G401 (cell line): ENCODE measurements around the gene RNF220. TPM values are rescaled to one million over a fixed set of nuclear protein-coding genes. Genes with fewer than 3 reads are reported as not detected.

Experiments used
- DNase-seq: peaks from one replicate; pipeline ENCODE4 v3.0.0-alpha.2; 2015; ENCODE audit warnings: low spot score
- in situ Hi-C: cut with HindIII; loops from 2 replicates; pipeline ENCODE4 v1.10.0; 2016; ENCODE audit warnings: low sequenced_read_pairs, mixed read lengths
- total RNA-seq: library from RNA; depleted of rRNA; stranded (reverse); fragments of >200 nt; shearing (Covaris generic); gene quantifications from 2 replicates; pipeline ENCODE4 v1.2.3, GENCODE V29; 2014

RNF220 gene
- total RNA-seq, 1 experiment from 2014 or later, result 98.3 TPM

GRCh38 chr1:44613941-44614340, 208.9 kb downstream of the RNF220 start:
- in situ Hi-C loops, result no loop called here
- DNase-seq, result no peak

GRCh38 chr1:44616284-44616990, 211.4 kb downstream of the RNF220 start:
- no peak for DNase-seq
- in situ Hi-C loops, result no loop called here

GRCh38 chr1:44616991-44617702, 212.1 kb downstream of the RNF220 start:
- no peak for DNase-seq

GRCh38 chr1:44617703-44618029, 212.6 kb downstream of the RNF220 start:
- in situ Hi-C loops, result no loop called here

More at GRCh38 chr1:44616991-44617702, 212.1 kb downstream of the RNF220 start:
- in situ Hi-C loops, result no loop called here

GRCh38 chr1:44619261-44619900, 214.3 kb downstream of the RNF220 start:
- no peak for DNase-seq
- in situ Hi-C loops, result no loop called here

More at GRCh38 chr1:44617703-44618029, 212.6 kb downstream of the RNF220 start:
- DNase-seq, result no peak

- DNase-seq, result no peak
- in situ Hi-C loops, result no loop called here
Measured at GRCh38 chr1:44620072-44620471, 215.0 kb downstream of the RNF220 start.

- no peak for DNase-seq
- in situ Hi-C loops, result no loop called here
Measured at GRCh38 chr1:44621841-44622286, 216.8 kb downstream of the RNF220 start.

- no peak for DNase-seq
- in situ Hi-C loops, result no loop called here
Measured at GRCh38 chr1:44624268-44624901, 219.3 kb downstream of the RNF220 start.

GRCh38 chr1:44625348-44625747, 220.3 kb downstream of the RNF220 start:
- in situ Hi-C loops, result no loop called here

GRCh38 chr1:44628962-44629756, 224.1 kb downstream of the RNF220 start:
- no peak for DNase-seq
- in situ Hi-C loops, result no loop called here

More at GRCh38 chr1:44625348-44625747, 220.3 kb downstream of the RNF220 start:
- DNase-seq, result no peak

GRCh38 chr1:44630116-44630515, 225.1 kb downstream of the RNF220 start:
- in situ Hi-C loops, result no loop called here
- DNase-seq, result no peak

GRCh38 chr1:44631333-44631646, 226.2 kb downstream of the RNF220 start:
- DNase-seq, result no peak
- in situ Hi-C loops, result no loop called here

- peak; percentile 88 for DNase-seq
- in situ Hi-C loops, result no loop called here
Measured at GRCh38 chr1:44631647-44632539, 226.8 kb downstream of the RNF220 start.

GRCh38 chr1:44632598-44632997, 227.5 kb downstream of the RNF220 start:
- in situ Hi-C loops, result no loop called here
- DNase-seq, result no peak

- no peak for DNase-seq
- in situ Hi-C loops, result no loop called here
Measured at GRCh38 chr1:44634606-44635189, 229.6 kb downstream of the RNF220 start.

- in situ Hi-C loops, result no loop called here
Measured at GRCh38 chr1:44635439-44635838, 230.4 kb downstream of the RNF220 start.

GRCh38 chr1:44636083-44636687, 231.1 kb downstream of the RNF220 start:
- DNase-seq, result peak; percentile 78
- in situ Hi-C loops, result no loop called here

More at GRCh38 chr1:44635439-44635838, 230.4 kb downstream of the RNF220 start:
- DNase-seq, result no peak
